Muscle layer of duodenum (tissue), 2 donors: ENCODE results near the gene TRAPPC3.

Experiments used
- H3K27ac ChIP-seq: one replicate; pipeline ENCODE4 v1.7.0; 2013; ENCODE audit warnings: mild to moderate bottlenecking, low read length
- H3K27me3 ChIP-seq: one replicate; pipeline ENCODE4 v1.7.0; 2013; ENCODE audit warnings: low read depth, mild to moderate bottlenecking, control low read depth, low read length
- H3K36me3 ChIP-seq, 2 donors: one replicate each; pipeline ENCODE4 v1.7.0; 2013; ENCODE audit warnings: low read length in 2 of 2, control low read depth in 1 of 2, mild to moderate bottlenecking in 1 of 2; ENCODE audit not compliant: insufficient read depth in 2 of 2, control insufficient read depth in 1 of 2
- H3K4me1 ChIP-seq, 2 donors: one replicate each; pipeline ENCODE4 v1.7.0; 2013; ENCODE audit warnings: low read length in 2 of 2, mild to moderate bottlenecking in 2 of 2, control low read depth in 1 of 2, moderate library complexity in 1 of 2; ENCODE audit not compliant: insufficient read depth in 2 of 2, control insufficient read depth in 1 of 2
- H3K4me3 ChIP-seq, 2 donors: one replicate each; pipeline ENCODE4 v1.7.0; 2013; ENCODE audit warnings: low read length in 2 of 2, low read depth in 1 of 2, mild to moderate bottlenecking in 1 of 2
- H3K9me3 ChIP-seq, 2 donors: one replicate each; pipeline ENCODE4 v1.7.0; 2013; ENCODE audit warnings: low read length in 2 of 2, control low read depth in 1 of 2, mild to moderate bottlenecking in 1 of 2; ENCODE audit not compliant: control insufficient read depth in 1 of 2
- donor health status: healthy.

The TRAPPC3 gene

DNA sequence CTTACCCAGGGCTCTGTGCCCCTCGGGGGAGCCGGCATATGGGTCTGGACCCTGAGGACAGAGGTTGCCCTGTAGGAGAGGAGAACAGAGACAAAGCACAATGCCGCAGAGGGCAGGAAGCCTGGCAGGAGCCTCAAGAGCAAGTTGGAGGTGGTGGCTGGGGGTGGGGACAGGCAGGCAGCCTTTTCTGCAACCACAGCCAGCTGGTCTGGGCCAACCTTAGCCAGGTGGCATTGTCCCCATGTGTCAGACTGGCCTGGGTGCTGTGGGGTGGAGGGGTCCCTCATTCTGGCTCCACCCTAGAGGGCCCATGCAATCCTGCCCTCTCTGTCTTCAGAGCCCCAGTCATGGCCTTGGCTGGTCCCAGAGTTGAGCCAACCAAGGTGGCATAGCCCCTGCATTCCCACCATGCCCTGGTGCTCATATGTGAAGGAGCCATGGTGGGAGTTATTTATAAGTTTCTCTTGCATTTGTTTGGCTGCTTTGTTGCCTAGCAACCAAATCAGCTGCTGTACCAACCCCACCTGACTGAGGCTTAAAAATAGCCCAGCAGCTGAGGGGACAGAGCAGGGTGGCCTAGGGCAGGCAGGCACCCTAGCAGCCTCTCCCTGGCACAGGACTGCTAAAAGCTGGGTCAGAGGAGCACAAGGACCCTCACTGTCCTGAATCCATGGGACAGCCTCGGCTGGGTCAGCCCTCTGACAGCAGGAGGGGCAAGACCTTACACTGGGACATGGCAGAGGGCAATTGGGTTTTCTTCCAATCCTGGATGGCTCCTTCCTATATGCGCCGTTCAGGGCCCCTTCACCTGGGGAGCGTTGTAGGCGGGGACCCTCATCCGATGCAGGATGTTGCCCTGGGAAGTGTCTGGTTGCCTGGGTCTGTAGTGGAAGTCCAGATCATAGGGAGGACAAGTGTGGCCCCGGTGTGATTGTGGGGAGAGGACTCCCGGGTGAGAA is 26.1 kb upstream of the TRAPPC3 start:
- H3K36me3 ChIP-seq = peaks cover 56 to 90% of the 10 kb centered on the region in 2 donors

DNA sequence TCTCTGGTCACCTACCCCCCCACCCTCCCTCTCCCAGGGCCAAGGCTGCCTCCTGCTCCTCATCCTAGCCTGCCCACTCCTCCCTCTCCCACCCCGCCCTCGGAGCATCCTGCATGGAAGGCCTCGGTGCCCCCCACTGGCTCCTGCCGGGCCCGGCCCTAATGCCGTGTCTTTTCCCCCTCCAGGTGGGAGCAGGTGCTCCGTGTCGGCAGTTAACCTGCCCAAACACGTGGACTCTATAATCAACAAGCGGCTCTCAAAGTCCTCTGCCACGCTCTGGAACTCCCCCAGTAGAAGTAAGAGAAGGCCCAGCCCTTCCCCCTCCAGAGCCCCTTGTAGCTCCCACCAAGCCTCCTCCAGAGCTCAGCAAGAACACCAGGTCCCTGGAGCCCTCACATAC is 25.4 kb upstream of the TRAPPC3 start:
- Histone ChIP-seq H3K4me1 (peaks cover 10 to 47% of the 10 kb centered on the region in 2 donors), H3K4me3 (no peak overlapping the region), H3K36me3 (peaks cover 49 to 83% of the 10 kb centered on the region in 2 donors), H3K27me3 (no peaks in the 10 kb centered on the region), H3K9me3 (no peaks in the 10 kb centered on the region), H3K27ac (no peak overlapping the region)

More for the DNA sequence above, 26.1 kb upstream of the TRAPPC3 start:
- no peaks in the 10 kb centered on the region for H3K9me3 ChIP-seq
- no peaks in the 10 kb centered on the region for H3K27me3 ChIP-seq
- H3K27ac ChIP-seq = peak overlapping the region; percentile 54
- H3K4me1 ChIP-seq = peaks cover 10 to 40% of the 10 kb centered on the region in 2 donors
- H3K4me3 ChIP-seq = no peak overlapping the region

DNA sequence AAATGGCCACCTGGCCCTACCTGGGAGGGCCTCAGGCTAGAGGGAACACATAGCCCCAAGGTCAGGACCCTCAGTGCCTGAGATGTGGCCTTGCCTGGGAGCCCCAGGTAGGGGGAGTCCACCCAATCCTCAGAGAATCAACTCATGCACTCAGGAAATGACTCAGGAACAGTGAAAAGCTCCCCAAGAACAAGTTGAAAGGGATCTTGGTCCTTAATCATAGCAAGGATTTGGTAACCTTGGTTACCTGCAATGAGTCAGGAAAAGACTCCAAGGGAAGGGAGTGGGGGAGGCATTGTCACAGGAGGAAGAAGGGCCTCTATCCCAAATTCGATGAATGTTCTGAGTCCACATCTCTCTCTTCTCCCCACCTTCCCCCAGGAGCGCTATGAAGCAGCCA is 23.7 kb upstream of the TRAPPC3 start:
- Histone ChIP-seq H3K4me3 (no peak overlapping the region), H3K27me3 (no peaks in the 10 kb centered on the region), H3K9me3 (no peaks in the 10 kb centered on the region), H3K36me3 (peaks cover 44 to 66% of the 10 kb centered on the region in 2 donors), H3K27ac (no peak overlapping the region), H3K4me1 (peaks cover 10 to 54% of the 10 kb centered on the region in 2 donors)

DNA sequence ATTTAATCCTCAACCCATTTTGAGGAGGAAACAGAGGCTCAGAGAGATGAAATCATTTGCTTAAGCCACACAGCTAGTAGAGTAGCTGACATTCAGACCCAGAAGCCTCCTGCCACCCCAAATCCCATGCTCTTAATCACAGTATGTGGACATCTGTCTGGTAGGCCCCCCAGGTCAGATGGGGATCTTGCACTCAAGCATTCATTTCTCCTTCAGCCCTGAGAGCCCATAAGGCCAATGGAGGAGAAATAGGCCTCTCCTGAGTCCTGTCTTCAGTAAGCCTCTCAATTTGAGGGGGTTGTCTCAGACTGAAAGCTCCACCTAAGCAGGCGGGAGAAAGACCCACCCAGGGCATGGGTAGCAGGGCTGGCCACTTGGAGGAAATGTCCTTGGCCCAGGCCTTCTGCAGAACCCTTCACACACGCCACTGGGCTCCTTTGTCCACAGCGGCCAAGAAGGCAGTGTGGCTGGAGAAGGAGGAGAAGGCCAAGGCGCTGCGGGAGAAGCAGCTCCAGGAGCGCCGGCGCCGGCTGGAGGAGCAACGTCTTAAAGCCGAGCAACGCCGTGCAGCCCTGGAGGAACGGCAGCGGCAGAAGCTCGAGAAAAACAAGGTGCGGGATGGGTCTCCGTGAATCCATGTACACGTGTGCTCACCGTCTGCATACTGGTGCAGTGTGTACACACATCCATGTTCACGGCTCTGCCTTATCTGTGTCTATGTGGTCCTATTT is 22.9 kb upstream of the TRAPPC3 start:
- Histone ChIP-seq H3K36me3 (peaks cover 49 to 58% of the 10 kb centered on the region in 2 donors), H3K27me3 (no peaks in the 10 kb centered on the region), H3K4me1 (peaks cover 16 to 61% of the 10 kb centered on the region in 2 donors), H3K27ac (no peak overlapping the region), H3K9me3 (no peaks in the 10 kb centered on the region), H3K4me3 (no peak overlapping the region)

DNA sequence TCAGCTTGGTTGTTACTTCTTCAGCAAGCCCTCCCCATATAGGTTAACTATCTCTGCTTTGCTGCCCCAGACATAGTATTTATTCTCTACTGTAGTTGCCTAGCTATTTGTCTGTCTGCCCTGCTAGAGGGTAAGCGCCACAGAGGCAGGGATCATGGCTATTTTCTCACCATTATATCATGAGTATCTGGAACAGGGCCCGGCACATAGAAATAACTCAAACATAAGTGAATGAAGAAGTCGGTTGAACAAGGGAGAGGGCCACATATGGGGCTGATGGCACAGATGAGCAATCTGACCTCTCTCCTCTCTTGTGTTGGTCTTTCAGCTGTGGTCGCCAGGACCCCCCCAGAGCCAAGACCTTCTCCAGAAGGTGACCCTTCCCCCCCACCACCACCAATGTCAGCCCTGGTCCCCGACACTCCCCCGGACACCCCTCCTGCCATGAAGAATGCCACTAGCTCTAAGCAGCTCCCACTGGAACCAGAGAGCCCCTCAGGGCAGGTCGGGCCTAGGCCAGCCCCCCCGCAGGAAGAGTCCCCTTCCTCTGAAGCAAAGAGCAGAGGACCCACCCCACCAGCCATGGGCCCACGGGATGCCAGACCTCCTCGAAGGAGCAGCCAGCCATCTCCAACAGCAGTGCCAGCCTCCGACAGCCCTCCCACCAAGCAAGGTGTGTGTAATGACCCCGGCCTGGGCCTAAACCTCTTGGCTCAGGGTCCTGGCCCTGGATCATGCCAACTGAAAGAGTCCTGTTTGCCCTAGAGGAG is 21.5 kb upstream of the TRAPPC3 start:
- H3K4me1 ChIP-seq = peaks cover 15 to 59% of the 10 kb centered on the region in 2 donors
- peaks cover 46 to 49% of the 10 kb centered on the region in 2 donors for H3K36me3 ChIP-seq
- no peak overlapping the region for H3K4me3 ChIP-seq
- H3K27ac ChIP-seq = no peak overlapping the region
- H3K9me3 ChIP-seq = no peaks in the 10 kb centered on the region
- H3K27me3 ChIP-seq = no peaks in the 10 kb centered on the region

DNA sequence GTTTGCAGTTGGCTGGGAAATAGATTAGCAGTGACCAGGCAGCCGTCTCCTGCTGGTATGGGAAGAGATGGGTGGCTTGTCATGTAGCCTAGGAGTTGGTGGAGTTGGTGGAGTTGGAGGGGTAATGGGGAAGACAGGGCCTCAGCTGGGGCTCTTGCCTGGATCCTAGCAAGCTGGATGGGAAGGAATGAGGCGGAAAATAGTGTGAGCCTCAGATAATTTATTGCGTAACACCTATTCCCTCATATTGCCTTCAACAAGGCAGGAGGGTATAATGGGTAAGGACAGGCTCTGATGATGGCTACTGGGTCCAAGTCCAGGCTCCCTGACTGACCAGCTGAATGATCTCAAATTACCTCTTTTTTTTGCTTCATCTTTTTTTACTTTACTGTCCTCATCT is 19.2 kb upstream of the TRAPPC3 start:
- H3K4me3 ChIP-seq = no peak overlapping the region
- H3K36me3 ChIP-seq = peaks cover 26 to 30% of the 10 kb centered on the region in 2 donors
- peaks cover 6 to 52% of the 10 kb centered on the region in 2 donors for H3K4me1 ChIP-seq
- no peaks in the 10 kb centered on the region for H3K27me3 ChIP-seq
- H3K9me3 ChIP-seq = no peaks in the 10 kb centered on the region
- H3K27ac ChIP-seq = no peak overlapping the region

DNA sequence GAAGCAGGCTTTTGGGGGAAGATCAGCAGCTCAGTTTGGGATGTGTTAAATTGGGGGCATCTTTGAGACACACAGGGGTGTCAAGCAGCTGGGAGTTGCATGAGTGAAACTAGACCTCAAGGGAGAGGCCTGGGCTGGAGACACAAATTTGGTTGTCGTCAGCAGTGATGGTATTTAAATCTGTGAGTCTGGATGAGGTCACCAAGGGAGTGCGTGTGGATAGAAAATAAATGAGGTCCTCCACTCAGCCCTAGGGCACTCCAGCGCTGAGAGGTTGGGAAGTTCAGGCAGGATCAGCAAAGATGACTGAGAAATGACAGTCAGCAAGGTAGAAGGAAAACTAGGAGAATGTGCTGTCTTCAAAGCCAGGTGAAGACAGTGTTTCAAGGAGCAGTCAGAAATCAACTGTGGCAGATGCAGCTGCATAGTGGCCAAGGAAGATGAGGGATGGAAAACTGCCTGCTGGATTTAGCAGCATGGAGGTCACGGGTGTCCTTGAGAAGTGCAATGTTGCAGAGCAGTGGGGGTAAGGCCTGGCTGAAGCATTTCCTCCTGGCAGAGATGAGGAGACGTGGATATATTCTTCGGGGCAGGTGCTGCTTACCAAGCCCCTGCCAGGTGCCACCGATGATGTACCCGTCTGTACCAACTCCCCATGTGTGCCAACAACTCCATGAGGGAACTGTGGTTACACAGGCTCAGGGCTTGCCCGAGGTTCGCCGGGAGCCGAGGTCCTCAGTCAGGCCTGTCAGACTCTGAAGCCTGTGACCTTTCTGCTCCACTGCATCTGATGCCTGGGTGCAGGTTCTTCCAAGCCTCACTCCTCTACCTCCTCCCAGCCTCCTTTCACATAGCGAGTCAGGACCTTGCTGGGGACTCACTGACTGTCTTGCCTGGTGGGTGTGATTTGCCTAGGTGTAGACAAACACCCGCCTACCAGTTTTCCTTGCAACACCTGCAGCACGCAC is 17.9 kb upstream of the TRAPPC3 start:
- Histone ChIP-seq H3K27ac (peak overlapping the region; percentile 32), H3K27me3 (no peaks in the 10 kb centered on the region), H3K36me3 (peaks cover 13 to 17% of the 10 kb centered on the region in 2 donors), H3K9me3 (no peaks in the 10 kb centered on the region), H3K4me1 (peaks cover 14 to 59% of the 10 kb centered on the region in 2 donors), H3K4me3 (no peak overlapping the region)

DNA sequence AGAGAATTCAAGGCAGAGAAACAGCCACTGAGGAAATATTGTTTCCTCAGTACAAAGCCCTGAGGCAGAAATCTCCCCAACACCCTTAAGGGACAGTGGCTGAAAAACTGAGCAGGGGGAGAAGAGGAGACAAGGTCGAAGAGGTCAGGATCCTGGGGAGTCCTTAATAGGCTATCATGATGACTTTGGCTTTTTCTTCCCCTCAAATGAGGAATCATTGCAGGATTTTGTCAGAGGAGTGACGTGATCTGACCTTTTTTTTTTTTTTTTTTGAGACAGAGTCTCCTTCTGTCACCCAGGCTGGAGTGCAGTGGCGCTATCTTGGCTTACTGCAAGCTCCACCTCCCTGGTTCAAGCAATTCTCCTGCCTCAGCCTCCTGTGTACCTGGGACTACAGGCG is 16.9 kb upstream of the TRAPPC3 start:
- H3K27ac ChIP-seq = no peak overlapping the region

DNA sequence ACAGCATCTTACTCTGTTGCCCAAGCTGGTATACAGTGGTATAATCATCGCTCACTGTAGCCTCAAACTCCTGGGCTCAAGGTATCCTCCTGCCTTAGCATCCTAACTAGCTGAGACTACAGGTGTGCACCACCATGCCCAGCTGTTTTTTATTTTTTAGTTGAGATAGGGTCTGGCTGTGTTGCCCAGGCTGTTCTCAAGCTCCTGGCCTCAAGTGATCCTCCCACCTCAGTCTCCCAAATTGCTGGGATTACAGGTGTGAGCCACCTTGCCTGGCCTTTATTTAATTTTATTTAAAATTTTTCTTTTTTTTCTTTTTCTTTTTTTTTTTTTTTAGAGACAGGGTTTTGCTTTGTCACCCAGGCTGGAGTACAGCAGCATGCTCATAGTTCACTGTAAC is 15.9 kb upstream of the TRAPPC3 start:
- peaks cover 27 to 75% of the 10 kb centered on the region in 2 donors for H3K4me1 ChIP-seq

More for the DNA sequence above, 16.9 kb upstream of the TRAPPC3 start:
- Histone ChIP-seq H3K9me3 (no peaks in the 10 kb centered on the region), H3K36me3 (peaks cover 2 to 8% of the 10 kb centered on the region in 2 donors), H3K4me3 (no peak overlapping the region), H3K27me3 (no peaks in the 10 kb centered on the region), H3K4me1 (peaks cover 20 to 70% of the 10 kb centered on the region in 2 donors)

DNA sequence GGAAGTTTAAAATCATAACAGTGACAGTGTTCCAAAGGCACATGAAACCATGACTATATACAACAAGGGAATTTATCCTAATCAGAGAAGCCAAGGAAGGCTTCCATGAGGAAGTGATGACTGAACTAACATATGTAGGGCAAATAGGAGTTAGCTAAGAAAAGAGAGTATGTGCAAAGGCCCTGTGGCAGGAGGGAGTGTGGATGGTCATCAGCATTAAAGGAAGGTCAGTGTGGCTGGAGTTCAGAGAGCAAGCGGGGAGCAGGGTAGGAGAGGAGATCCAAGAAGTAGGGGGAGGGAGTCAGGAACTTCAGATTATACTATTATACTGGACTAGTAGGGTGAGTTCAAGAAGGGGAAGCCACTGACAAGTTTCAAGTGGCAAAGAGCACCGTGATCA is 15.1 kb upstream of the TRAPPC3 start:
- H3K27me3 ChIP-seq = no peaks in the 10 kb centered on the region
- H3K9me3 ChIP-seq = no peaks in the 10 kb centered on the region
- no peak overlapping the region for H3K27ac ChIP-seq
- H3K4me1 ChIP-seq = peaks cover 34 to 77% of the 10 kb centered on the region in 2 donors
- H3K4me3 ChIP-seq = no peak overlapping the region
- peaks cover 0 to 6% of the 10 kb centered on the region in 2 donors for H3K36me3 ChIP-seq

More for the DNA sequence above, 15.9 kb upstream of the TRAPPC3 start:
- Histone ChIP-seq H3K27me3 (no peaks in the 10 kb centered on the region), H3K9me3 (no peaks in the 10 kb centered on the region), H3K4me3 (no peak overlapping the region), H3K27ac (no peak overlapping the region), H3K36me3 (peaks cover 0 to 6% of the 10 kb centered on the region in 2 donors)
